HK-2 (cell line): ENCODE results near the gene PTPRCAP.
"Not testable (repeated sequence)": the region's sequence is repeated elsewhere in the genome, so short reads cannot be mapped to it uniquely, and the experiment has no call there.

Experiments
- DNase-seq: peaks from one replicate; pipeline ENCODE4 v3.0.0-alpha.2; 2018; ENCODE audit not compliant: unreplicated experiment

Gene PTPRCAP

GRCh38 chr11:67437082-67437808 is at the start of gene PTPRCAP:
TSS of gene PTPRCAP (minus strand) at chr11:67437682. CDS start at chr11:67437619, 63 bp downstream.
- DNase-seq = no peak

GRCh38 chr11:67486481-67487195 is 49.2 kb upstream of the PTPRCAP start:
- DNase-seq = no peak

- not testable (repeated sequence) for DNase-seq
Measured at GRCh38 chr11:67485873-67486361, 48.4 kb upstream of the PTPRCAP start.

- no peak for DNase-seq
Measured at GRCh38 chr11:67484847-67485311, 47.4 kb upstream of the PTPRCAP start.

GRCh38 chr11:67483831-67484665 is 46.6 kb upstream of the PTPRCAP start:
- peak; percentile 52 for DNase-seq

- peak; percentile 94 for DNase-seq
Measured at GRCh38 chr11:67482827-67483798, 45.6 kb upstream of the PTPRCAP start, which contains the start of gene AIP. TSS of gene AIP (plus strand) at chr11:67483026. CDS start at chr11:67483159, 133 bp downstream.

GRCh38 chr11:67482275-67482826 is 44.9 kb upstream of the PTPRCAP start:
- no peak for DNase-seq

GRCh38 chr11:67477344-67478050 is 40.0 kb upstream of the PTPRCAP start:
- DNase-seq = not testable (repeated sequence)

GRCh38 chr11:67476692-67477091 is 39.2 kb upstream of the PTPRCAP start:
- DNase-seq = not testable (repeated sequence)

GRCh38 chr11:67472882-67473281 is 35.4 kb upstream of the PTPRCAP start:
- no peak for DNase-seq

GRCh38 chr11:67470337-67471002 is 33.0 kb upstream of the PTPRCAP start:
- DNase-seq = no peak

- DNase-seq = no peak
Measured at GRCh38 chr11:67469508-67469811, 32.0 kb upstream of the PTPRCAP start.

GRCh38 chr11:67468759-67469507 is 31.5 kb upstream of the PTPRCAP start, which contains the start of gene TMEM134:
TSS of gene TMEM134 (minus strand) at chr11:67469251. CDS start at chr11:67469192, 59 bp downstream.
- peak; percentile 91 for DNase-seq

- DNase-seq = no peak
Measured at GRCh38 chr11:67468456-67468758, 30.9 kb upstream of the PTPRCAP start.

- DNase-seq = peak; percentile 16
Measured at GRCh38 chr11:67468056-67468455, 30.6 kb upstream of the PTPRCAP start.

GRCh38 chr11:67466962-67467771 is 29.7 kb upstream of the PTPRCAP start:
- DNase-seq = no peak

GRCh38 chr11:67466367-67466766 is 28.9 kb upstream of the PTPRCAP start:
- DNase-seq = no peak

- DNase-seq = not testable (repeated sequence)
Measured at GRCh38 chr11:67465530-67465929, 28.0 kb upstream of the PTPRCAP start.
